Ectodermal cell (in vitro differentiated cells): Measurements from ENCODE around the gene LRG1.

Experiments used
- H3K27ac ChIP-seq: 2 replicates; pipeline ENCODE4 v1.7.0; 2013; ENCODE audit warnings: mild to moderate bottlenecking, low read depth, low read length; ENCODE audit not compliant: insufficient read depth, poor library complexity, severe bottlenecking
- H3K27me3 ChIP-seq: 2 replicates; pipeline ENCODE4 v1.7.0; 2013; ENCODE audit warnings: mild to moderate bottlenecking, low read length; ENCODE audit not compliant: insufficient read depth, control insufficient read depth, poor library complexity, severe bottlenecking
- H3K36me3 ChIP-seq: one replicate; pipeline ENCODE4 v1.7.0; 2013; ENCODE audit warnings: low read length; ENCODE audit not compliant: control insufficient read depth, insufficient read depth
- H3K4me1 ChIP-seq: one replicate; pipeline ENCODE4 v1.7.0; 2013; ENCODE audit warnings: low read length; ENCODE audit not compliant: control insufficient read depth, insufficient read depth
- H3K4me3 ChIP-seq: 2 replicates; pipeline ENCODE4 v1.7.0; 2013; ENCODE audit warnings: low read depth, low read length, control low read depth; ENCODE audit not compliant: insufficient read depth
- H3K9me3 ChIP-seq: 2 replicates; pipeline ENCODE4 v1.7.0; 2013; ENCODE audit warnings: mild to moderate bottlenecking, low read length, moderate library complexity; ENCODE audit not compliant: control insufficient read depth
- WGBS, 2 experiments: methylation state at CpG; one replicate each; pipeline ENCODE4 v1.1.7; 2013; ENCODE audit warnings: missing lambda C conversion rate in 2 of 2; 5-methylcytosine and 5-hydroxymethylcytosine counted together

Gene LRG1

GRCh38 chr19:4517451-4518057, 22.3 kb downstream of the LRG1 start:
- Histone ChIP-seq H3K36me3 (no peaks in the 10 kb centered on the region), H3K9me3 (no peaks in the 10 kb centered on the region), H3K27me3 (no peaks in the 10 kb centered on the region), H3K27ac (no peak overlapping the region), H3K4me1 (peaks cover 5% of the 10 kb centered on the region), H3K4me3 (no peak overlapping the region)
- 88 to 92% methylated on average over 24 of the region's 24 CpGs for WGBS, 2 experiments

- Histone ChIP-seq H3K9me3 (no peaks in the 10 kb centered on the region), H3K4me3 (no peak overlapping the region), H3K36me3 (no peaks in the 10 kb centered on the region), H3K27ac (no peak overlapping the region), H3K27me3 (no peaks in the 10 kb centered on the region), H3K4me1 (peaks cover 5% of the 10 kb centered on the region)
- WGBS, 2 experiments = 73 to 79% methylated on average over 8 of the region's 8 CpGs
Observed at GRCh38 chr19:4516939-4517300, 22.9 kb downstream of the LRG1 start.

- Histone ChIP-seq H3K9me3 (no peaks in the 10 kb centered on the region), H3K27ac (no peak overlapping the region), H3K4me3 (no peak overlapping the region), H3K4me1 (peaks cover 5% of the 10 kb centered on the region), H3K36me3 (no peaks in the 10 kb centered on the region), H3K27me3 (no peaks in the 10 kb centered on the region)
- WGBS, 2 experiments = 75 to 76% methylated on average over 14 of the region's 14 CpGs
Observed at GRCh38 chr19:4516199-4516938, 23.5 kb downstream of the LRG1 start.

GRCh38 chr19:4515732-4516131, 24.1 kb downstream of the LRG1 start:
- H3K9me3 ChIP-seq = no peaks in the 10 kb centered on the region
- H3K4me1 ChIP-seq = peaks cover 5% of the 10 kb centered on the region
- H3K27ac ChIP-seq = no peak overlapping the region
- H3K27me3 ChIP-seq = no peaks in the 10 kb centered on the region
- H3K36me3 ChIP-seq = no peaks in the 10 kb centered on the region
- WGBS, 2 experiments = 90 to 94% methylated on average over 5 of the region's 5 CpGs
- H3K4me3 ChIP-seq = no peak overlapping the region

DNA sequence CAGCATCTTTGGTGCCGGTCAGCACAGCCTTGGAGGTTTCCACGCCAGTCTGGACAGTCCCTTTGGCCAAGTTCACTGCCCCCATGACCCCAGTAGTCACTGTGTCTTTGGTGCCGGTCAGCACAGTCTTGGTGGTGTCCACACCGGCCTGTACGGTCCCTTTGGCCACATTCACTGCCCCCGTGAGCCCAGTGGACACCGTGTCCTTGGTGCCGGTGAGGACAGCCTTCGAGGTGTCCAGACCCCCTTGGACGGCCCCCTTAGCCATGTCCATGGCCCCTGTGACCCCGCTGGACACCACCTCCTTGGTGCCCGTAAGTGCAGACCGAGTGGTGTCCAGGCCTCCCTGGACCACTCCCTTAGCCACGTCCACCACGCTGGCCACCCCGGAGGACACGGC, 26.6 kb downstream of the LRG1 start:
- H3K36me3 ChIP-seq = no peaks in the 10 kb centered on the region

DNA sequence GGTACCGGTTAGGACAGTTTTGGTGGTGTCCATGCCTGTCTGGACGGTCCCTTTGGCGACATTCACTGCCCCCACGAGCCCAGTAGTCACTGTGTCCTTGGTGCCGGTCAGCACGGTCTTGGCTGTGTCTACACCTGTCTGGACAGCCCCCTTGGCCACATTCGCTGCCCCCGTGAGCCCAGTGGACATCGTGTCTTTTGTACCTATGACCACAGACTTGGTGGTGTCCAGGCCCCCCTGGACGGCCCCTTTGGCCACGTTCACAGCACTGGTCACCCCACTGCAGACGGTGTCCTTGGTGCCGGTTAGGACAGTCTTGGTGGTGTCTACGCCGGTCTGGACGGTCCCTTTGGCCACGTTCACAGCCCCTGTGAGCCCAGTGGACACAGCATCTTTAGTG, 27.8 kb downstream of the LRG1 start:
- H3K27ac ChIP-seq = no peak overlapping the region
- 91% methylated on average over 17 of the region's 17 CpGs for WGBS, 2 experiments
- no peak overlapping the region for H3K4me3 ChIP-seq
- H3K4me1 ChIP-seq = peaks cover 5% of the 10 kb centered on the region
- H3K36me3 ChIP-seq = no peaks in the 10 kb centered on the region
- H3K27me3 ChIP-seq = no peaks in the 10 kb centered on the region
- no peaks in the 10 kb centered on the region for H3K9me3 ChIP-seq

More for the DNA sequence above, 26.6 kb downstream of the LRG1 start:
- Histone ChIP-seq H3K4me1 (peaks cover 5% of the 10 kb centered on the region), H3K9me3 (no peaks in the 10 kb centered on the region), H3K27ac (no peak overlapping the region), H3K4me3 (no peak overlapping the region), H3K27me3 (no peaks in the 10 kb centered on the region)
- 92 to 94% methylated on average over 17 of the region's 17 CpGs for WGBS, 2 experiments

GRCh38 chr19:4511300-4512054, 28.4 kb downstream of the LRG1 start:
- Histone ChIP-seq H3K4me1 (peaks cover 2% of the 10 kb centered on the region), H3K27me3 (no peaks in the 10 kb centered on the region), H3K9me3 (no peaks in the 10 kb centered on the region), H3K27ac (no peak overlapping the region), H3K4me3 (no peak overlapping the region), H3K36me3 (no peaks in the 10 kb centered on the region)
- 87 to 89% methylated on average over 27 of the region's 27 CpGs for WGBS, 2 experiments

- no peaks in the 10 kb centered on the region for H3K4me1 ChIP-seq
- WGBS, 2 experiments = 88 to 90% methylated on average over 37 of the region's 37 CpGs
- no peaks in the 10 kb centered on the region for H3K9me3 ChIP-seq
- H3K27me3 ChIP-seq = no peaks in the 10 kb centered on the region
- H3K36me3 ChIP-seq = peaks cover under 1% of the 10 kb centered on the region
- H3K4me3 ChIP-seq = no peak overlapping the region
- H3K27ac ChIP-seq = no peak overlapping the region
Observed at GRCh38 chr19:4510435-4511255, 29.2 kb downstream of the LRG1 start.

GRCh38 chr19:4508698-4509097, 31.1 kb downstream of the LRG1 start:
- H3K27me3 ChIP-seq = no peaks in the 10 kb centered on the region
- H3K27ac ChIP-seq = no peak overlapping the region
- no peaks in the 10 kb centered on the region for H3K9me3 ChIP-seq
- 91 to 94% methylated on average over 21 of the region's 21 CpGs for WGBS, 2 experiments
- no peaks in the 10 kb centered on the region for H3K4me1 ChIP-seq
- no peak overlapping the region for H3K4me3 ChIP-seq
- peaks cover 11% of the 10 kb centered on the region for H3K36me3 ChIP-seq
